Upper lobe of left lung (tissue), 6 donors: ENCODE data around the gene ZNF697. TPM values are rescaled to one million over a fixed set of nuclear protein-coding genes. Genes with fewer than 3 reads are reported as not detected.

Source experiments
- ATAC-seq, 2 donors: fragments of 200-7000 bp; cut with Tn5 transposase; one replicate each; pipeline ENCODE4 v1.9.1; 2022; ENCODE audit warnings: mild to moderate bottlenecking in 2 of 2, moderate library complexity in 2 of 2; ENCODE audit not compliant: low FRiP score in 2 of 2
- DNase-seq, 2 donors: peaks; one replicate each; pipeline ENCODE4 v3.0.0-alpha.2; 2019 to 2020
- H3K27ac ChIP-seq, 4 donors: fragments of 200-600 bp; sonication (generic); one replicate each; pipeline ENCODE4 v1.5.1; 2016 to 2019
- H3K27me3 ChIP-seq, 4 donors: fragments of 200-600 bp; sonication (generic); one replicate each; pipeline ENCODE4 v1.5.1; 2017 to 2019
- H3K36me3 ChIP-seq, 4 donors: fragments of 200-600 bp; sonication (generic); one replicate each; pipeline ENCODE4 v1.5.1; 2016 to 2019
- H3K4me1 ChIP-seq, 4 donors: fragments of 200-600 bp; sonication (generic); one replicate each; pipeline ENCODE4 v1.5.1; 2018 to 2019
- H3K4me3 ChIP-seq, 4 donors: fragments of 200-600 bp; sonication (generic); one replicate each; pipeline ENCODE4 v1.5.1; 2017 to 2019; ENCODE audit warnings: mild to moderate bottlenecking in 2 of 4, moderate library complexity in 1 of 4
- H3K9me3 ChIP-seq, 4 donors: fragments of 200-600 bp; sonication (generic); one replicate each; pipeline ENCODE4 v1.5.1; 2018 to 2019
- EP300 ChIP-seq, 4 donors: sonication (generic); formaldehyde crosslinking; IDR thresholded peaks; one replicate each; pipeline ENCODE4 v1.5.1; 2017; ENCODE audit warnings: antibody characterized with exemption in 4 of 4, control low read depth in 2 of 4
- POLR2A ChIP-seq, 4 donors: fragments of 450-650 bp; IDR thresholded peaks; one replicate each; pipeline ENCODE4 v1.5.1; 2016 to 2017; ENCODE audit warnings: antibody characterized with exemption in 4 of 4, mild to moderate bottlenecking in 2 of 4
- POLR2AphosphoS5 ChIP-seq, 2 donors: sonication (generic); formaldehyde crosslinking; IDR thresholded peaks; one replicate each; pipeline ENCODE4 v1.5.1; 2017; ENCODE audit warnings: antibody characterized with exemption in 2 of 2
- WGBS, 2 donors: methylation state at CpG; one replicate each; pipeline ENCODE4 v1.1.5; 2017 to 2018; 5-methylcytosine and 5-hydroxymethylcytosine counted together
- total RNA-seq, 6 donors: library from RNA; depleted of rRNA in 4 of 6; stranded (reverse); fragments of >200 nt in 4 of 6; gene quantifications; one replicate each; pipeline versions ENCODE4 v1.1.0 to v1.2.1, GENCODE V29; 2016 to 2021
- TF ChIP-seq, protein P1 (sequence below), 6 experiments: fragments of 450-650 bp in 4 of 6; fragments of 200-600 bp in 2 of 6; sonication (generic) in 2 of 6; IDR thresholded peaks; one replicate each; pipeline ENCODE4 v1.5.1; 2016 to 2019; ENCODE audit warnings: antibody characterized with exemption in 6 of 6
- donor health status: DM: no; HTN: no; CAD: no; lungs with moderate emphysema.
- donor health status: DM: no; HTN: yes; CAD: no; lungs with severe emphysema.

The ZNF697 gene
- total RNA-seq, 6 donors from 2014 or later, result 4.4 to 10.3 (median 8.0) TPM

DNA sequence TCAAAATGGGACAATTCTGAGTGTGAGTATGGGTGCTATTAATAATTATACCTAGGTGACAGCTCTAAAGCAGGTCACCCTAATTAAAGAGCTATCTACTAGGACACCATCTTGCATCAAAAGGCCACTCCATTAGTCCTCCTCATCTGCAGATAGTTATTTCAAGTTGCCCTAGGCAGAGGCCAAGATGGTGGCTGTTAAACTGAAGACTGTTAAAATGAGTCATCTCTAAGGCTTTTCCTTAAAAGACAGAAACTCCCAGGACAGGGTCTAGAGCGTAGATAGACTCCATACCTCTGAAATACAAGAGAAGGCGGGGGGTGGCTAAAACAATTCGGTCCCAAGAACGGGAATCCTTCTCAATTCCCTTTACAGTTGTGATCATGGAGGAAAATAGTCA, 4.5 kb upstream of the ZNF697 start:
- Histone ChIP-seq H3K4me3 (no peak overlapping the region), H3K27me3 (no peaks in the 10 kb centered on the region), H3K36me3 (no peaks in the 10 kb centered on the region), H3K27ac (no peak overlapping the region), H3K4me1 (peaks cover 0 to 7% (median 5%) of the 10 kb centered on the region in 4 donors), H3K9me3 (no peaks in the 10 kb centered on the region)
- DNase-seq (no peak), ATAC-seq (no peak)
- TF ChIP-seq EP300 (IDR thresholded peaks at IDR 0.05) (no peak), POLR2A (IDR thresholded peaks at IDR 0.05) (no peak), POLR2AphosphoS5 (IDR thresholded peaks at IDR 0.05) (no peak)
- TF ChIP-seq, protein P1, sequence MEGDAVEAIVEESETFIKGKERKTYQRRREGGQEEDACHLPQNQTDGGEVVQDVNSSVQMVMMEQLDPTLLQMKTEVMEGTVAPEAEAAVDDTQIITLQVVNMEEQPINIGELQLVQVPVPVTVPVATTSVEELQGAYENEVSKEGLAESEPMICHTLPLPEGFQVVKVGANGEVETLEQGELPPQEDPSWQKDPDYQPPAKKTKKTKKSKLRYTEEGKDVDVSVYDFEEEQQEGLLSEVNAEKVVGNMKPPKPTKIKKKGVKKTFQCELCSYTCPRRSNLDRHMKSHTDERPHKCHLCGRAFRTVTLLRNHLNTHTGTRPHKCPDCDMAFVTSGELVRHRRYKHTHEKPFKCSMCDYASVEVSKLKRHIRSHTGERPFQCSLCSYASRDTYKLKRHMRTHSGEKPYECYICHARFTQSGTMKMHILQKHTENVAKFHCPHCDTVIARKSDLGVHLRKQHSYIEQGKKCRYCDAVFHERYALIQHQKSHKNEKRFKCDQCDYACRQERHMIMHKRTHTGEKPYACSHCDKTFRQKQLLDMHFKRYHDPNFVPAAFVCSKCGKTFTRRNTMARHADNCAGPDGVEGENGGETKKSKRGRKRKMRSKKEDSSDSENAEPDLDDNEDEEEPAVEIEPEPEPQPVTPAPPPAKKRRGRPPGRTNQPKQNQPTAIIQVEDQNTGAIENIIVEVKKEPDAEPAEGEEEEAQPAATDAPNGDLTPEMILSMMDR (IDR thresholded peaks at IDR 0.05), result no peak
- 87 to 94% methylated on average over 4 of the region's 4 CpGs for WGBS, 2 donors

DNA sequence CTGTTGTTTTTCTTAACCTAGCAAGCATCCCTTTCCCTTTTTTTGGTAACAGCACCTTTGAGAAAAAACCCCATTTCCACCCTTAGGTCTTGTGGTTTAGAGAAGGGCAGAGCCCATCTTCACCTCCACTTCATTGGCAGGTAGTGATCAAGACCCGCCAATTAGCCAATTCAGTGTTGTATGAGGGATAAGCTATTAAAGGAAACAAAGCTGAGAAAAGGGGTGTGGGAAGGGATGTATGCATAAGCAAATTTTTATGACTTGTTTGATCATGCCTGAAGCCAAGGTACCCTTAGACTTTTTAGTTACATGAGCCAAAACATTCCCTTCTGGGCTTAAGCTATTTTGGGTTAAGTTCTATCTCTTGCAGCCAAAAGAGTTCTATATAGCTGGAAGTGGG, 3.6 kb upstream of the ZNF697 start:
- no peak for TF ChIP-seq POLR2A (IDR thresholded peaks at IDR 0.05)
- TF ChIP-seq, protein P1 (IDR thresholded peaks at IDR 0.05), result no peak
- TF ChIP-seq POLR2AphosphoS5 (IDR thresholded peaks at IDR 0.05), result no peak
- Histone ChIP-seq H3K4me3 (no peak overlapping the region), H3K27me3 (no peaks in the 10 kb centered on the region), H3K36me3 (no peaks in the 10 kb centered on the region), H3K9me3 (no peaks in the 10 kb centered on the region), H3K27ac (no peak overlapping the region), H3K4me1 (peaks cover 4 to 15% (median 11%) of the 10 kb centered on the region in 4 donors)
- no peak for DNase-seq
- 88 to 100% methylated on average over 1 of the region's 1 CpG for WGBS, 2 donors
- ATAC-seq, result no peak

DNA sequence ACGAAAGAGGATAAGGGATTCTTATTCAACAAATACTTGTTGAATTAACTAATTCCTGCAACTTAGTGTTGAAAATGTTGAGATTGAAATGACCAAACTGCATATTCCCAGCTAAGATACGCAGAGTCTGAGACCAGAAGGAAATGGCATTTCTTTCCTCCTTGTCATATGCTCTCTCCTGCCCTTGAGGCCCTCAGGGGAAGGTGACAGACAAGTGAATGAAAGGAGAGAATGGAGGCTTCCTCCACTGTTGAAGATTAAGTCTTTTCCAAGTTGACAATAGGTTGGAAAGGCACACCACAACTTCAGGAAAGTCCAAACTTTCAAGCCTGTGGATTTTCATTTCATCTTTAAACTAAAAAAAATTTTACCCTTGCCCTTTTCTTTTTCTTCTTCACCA, 3.1 kb upstream of the ZNF697 start:
- no peak for ATAC-seq
- Histone ChIP-seq H3K27ac (no peak overlapping the region), H3K4me3 (no peak overlapping the region), H3K9me3 (no peaks in the 10 kb centered on the region), H3K4me1 (peaks cover 8 to 18% (median 13%) of the 10 kb centered on the region in 4 donors), H3K27me3 (no peaks in the 10 kb centered on the region), H3K36me3 (no peaks in the 10 kb centered on the region)
- DNase-seq, result no peak
- WGBS, 2 donors, result 82 to 84% methylated on average over 2 of the region's 2 CpGs
- TF ChIP-seq EP300 (IDR thresholded peaks at IDR 0.05) (no peak), POLR2A (IDR thresholded peaks at IDR 0.05) (no peak), POLR2AphosphoS5 (IDR thresholded peaks at IDR 0.05) (no peak)
- TF ChIP-seq, protein P1 (IDR thresholded peaks at IDR 0.05), result no peak

GRCh38 chr1:119648620-119649004, 546 bp upstream of the ZNF697 start:
- WGBS, 2 donors, result 11 to 14% methylated on average over 10 of the region's 10 CpGs
- TF ChIP-seq, protein P1 (IDR thresholded peaks at IDR 0.05), result no peak
- no peak for TF ChIP-seq POLR2A (IDR thresholded peaks at IDR 0.05)
- TF ChIP-seq POLR2AphosphoS5 (IDR thresholded peaks at IDR 0.05), result no peak
- TF ChIP-seq EP300 (IDR thresholded peaks at IDR 0.05), result no peak
- ATAC-seq, result no peak
- no peak for DNase-seq
- Histone ChIP-seq H3K27me3 (no peaks in the 10 kb centered on the region), H3K36me3 (no peaks in the 10 kb centered on the region), H3K9me3 (no peaks in the 10 kb centered on the region), H3K4me1 (peaks cover 8 to 19% (median 16%) of the 10 kb centered on the region in 4 donors), H3K27ac (peak overlapping the region; percentile 86 to 94 (median 91)), H3K4me3 (peak overlapping the region; percentile 21 to 97 (median 76))

DNA sequence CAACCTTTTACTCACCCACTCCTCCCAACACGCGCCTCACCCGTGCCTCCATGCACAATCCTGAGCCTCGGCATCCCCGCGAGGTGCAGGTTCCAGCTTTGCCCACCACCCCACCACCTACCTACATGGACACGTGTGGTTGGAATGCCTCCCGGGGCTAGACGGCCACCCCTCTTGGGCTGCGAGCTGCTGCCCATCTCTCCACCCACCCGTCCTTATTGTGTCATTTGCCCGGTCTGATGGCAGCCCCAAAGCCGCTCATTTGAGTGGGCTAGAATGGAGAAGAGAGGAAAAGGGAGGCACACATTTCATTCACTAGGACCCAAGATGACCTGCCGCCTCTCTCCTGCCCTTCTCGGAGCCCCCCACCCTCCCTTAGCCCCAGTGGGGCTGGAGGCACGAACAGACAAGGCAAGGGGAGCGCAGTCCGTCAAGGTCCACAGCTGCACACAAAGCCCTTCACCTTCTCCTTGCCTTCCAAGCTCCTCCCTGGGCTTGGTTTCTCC, 785 bp downstream of the ZNF697 start:
- ATAC-seq, result peak; percentile 18 to 32
- no peaks in the 10 kb centered on the region for H3K9me3 ChIP-seq
- peak overlapping the region; percentile 86 to 94 (median 91) for H3K27ac ChIP-seq
- TF ChIP-seq POLR2A (IDR thresholded peaks at IDR 0.05) (no peak), POLR2AphosphoS5 (IDR thresholded peaks at IDR 0.05) (no peak), EP300 (IDR thresholded peaks at IDR 0.05) (no peak)
- TF ChIP-seq, protein P1 (IDR thresholded peaks at IDR 0.05), result peak in 1 of 6 experiments; percentile 10
- peak overlapping the region; percentile 67 to 97 (median 82) for H3K4me3 ChIP-seq
- H3K27me3 ChIP-seq, result no peaks in the 10 kb centered on the region
- peak; percentile 32 to 38 for DNase-seq
- peaks cover 8 to 19% (median 16%) of the 10 kb centered on the region in 4 donors for H3K4me1 ChIP-seq
- 5 to 10% methylated on average over 18 of the region's 18 CpGs for WGBS, 2 donors
- H3K36me3 ChIP-seq, result no peaks in the 10 kb centered on the region
